Middle frontal gyrus (tissue), 1 donor: ENCODE results near the gene TMEM178B.
"Not testable (repeated sequence)": the region's sequence is repeated elsewhere in the genome, so short reads cannot be mapped to it uniquely, and the experiment has no call there.

Experiments used
- DNase-seq: peaks from one replicate; pipeline ENCODE4 v3.0.0-alpha.2; 2015; ENCODE audit warnings: low spot score; ENCODE audit errors: extremely low spot score

The TMEM178B gene

GRCh38 chr7:141381794-141382427 is 308.0 kb downstream of the TMEM178B start:
- DNase-seq = no peak

- DNase-seq = not testable (repeated sequence)
Observed at GRCh38 chr7:141383356-141383755, 309.5 kb downstream of the TMEM178B start.

DNA sequence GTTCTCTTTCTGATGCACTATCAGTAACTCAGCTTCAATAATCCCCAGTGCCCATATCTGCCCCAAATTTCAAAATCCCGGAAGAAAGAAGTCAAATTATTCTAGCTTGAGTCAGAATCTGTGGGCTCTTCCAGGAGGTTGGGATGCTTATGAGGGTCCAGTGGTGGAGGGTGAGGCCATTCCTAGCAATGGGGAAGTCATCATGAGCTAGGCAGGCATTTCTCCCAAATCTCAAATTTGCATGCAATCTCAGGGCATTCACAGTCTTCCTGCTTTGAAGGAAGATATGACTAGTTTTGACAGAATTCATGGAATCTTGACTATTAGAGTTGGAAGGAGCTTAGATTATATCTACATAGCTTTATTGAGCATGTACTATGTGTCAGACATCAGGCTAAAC is 313.0 kb downstream of the TMEM178B start:
- no peak for DNase-seq

- no peak for DNase-seq
Observed at GRCh38 chr7:141387521-141388217, 313.8 kb downstream of the TMEM178B start.

DNA sequence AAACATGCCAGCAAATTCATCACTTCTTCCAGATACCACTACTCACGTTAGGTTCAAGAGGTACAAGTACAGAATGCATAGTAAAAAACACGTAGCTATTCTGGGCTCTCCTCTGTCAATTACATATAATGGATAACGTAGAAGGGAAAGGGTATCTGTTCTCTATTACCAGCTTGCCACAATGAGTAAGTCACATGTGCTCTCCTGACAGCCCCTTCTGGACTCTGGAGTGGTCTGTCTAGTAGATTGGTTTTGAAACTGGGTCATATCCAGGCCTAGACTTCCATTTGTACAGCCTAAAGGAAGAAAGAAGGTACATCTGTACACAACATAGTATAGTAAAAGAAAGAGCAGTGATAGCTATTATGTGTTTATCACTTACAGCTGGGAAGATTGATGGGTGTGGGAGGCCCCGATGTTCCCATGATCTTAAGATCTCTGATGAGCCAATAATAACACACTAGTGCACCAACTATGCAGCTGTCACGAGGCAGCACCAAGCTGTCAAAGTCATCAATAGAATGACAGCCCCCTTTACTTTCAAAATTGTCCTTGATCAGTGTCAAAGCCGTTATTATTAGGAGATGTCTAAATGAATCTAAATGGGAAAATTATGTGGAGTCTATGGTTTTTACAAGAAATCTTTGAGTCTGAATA is 315.4 kb downstream of the TMEM178B start:
- DNase-seq = no peak

- no peak for DNase-seq
Observed at GRCh38 chr7:141390339-141390738, 316.5 kb downstream of the TMEM178B start.

- DNase-seq = no peak
Observed at GRCh38 chr7:141393056-141393455, 319.2 kb downstream of the TMEM178B start.

DNA sequence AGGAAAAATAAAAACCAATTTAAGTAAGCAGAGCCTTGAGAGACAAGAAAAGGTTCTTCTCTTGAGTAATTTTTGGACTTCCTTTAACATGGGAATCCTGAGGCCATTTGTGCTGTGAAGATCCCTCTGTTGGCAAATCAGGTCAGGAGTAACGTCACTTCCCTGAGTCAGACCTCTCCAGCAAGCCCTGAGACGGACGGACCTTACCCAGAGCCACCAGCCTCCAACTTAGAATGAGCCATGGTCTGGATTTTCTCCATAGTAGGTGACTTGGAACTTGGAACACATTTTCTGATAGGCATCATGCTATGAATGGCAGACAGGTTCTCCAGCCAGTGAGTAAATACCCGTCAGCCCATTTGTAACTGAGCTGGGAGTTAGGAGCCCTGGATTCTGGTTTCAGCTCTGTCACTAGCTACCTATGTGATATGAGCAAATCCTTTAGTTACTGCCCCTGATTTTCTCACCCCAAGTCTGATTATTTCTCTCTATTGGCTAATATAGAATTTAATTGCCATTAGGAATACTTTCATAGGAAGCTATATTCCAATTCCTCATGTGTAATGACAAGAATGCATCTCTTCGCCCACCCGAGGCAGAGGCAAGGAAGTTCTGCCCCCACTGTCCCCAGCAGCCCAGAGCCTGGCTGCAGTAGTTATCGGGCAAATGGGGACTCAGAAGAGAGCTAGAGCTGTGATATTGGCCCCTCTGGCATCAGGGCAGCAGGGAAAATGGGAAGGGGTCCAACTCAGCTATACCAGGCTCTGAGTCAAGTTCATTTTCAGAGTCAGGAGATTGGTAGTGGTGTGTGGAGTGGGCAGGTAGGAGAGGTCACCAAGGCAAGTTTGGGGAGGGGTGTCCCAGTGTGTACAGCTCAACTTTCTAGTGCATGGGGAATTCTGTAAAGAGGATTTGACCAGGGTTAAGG is 323.6 kb downstream of the TMEM178B start:
- DNase-seq = no peak

- DNase-seq = no peak
Observed at GRCh38 chr7:141400356-141400755, 326.5 kb downstream of the TMEM178B start.

GRCh38 chr7:141402277-141402996 is 328.6 kb downstream of the TMEM178B start:
- no peak for DNase-seq

DNA sequence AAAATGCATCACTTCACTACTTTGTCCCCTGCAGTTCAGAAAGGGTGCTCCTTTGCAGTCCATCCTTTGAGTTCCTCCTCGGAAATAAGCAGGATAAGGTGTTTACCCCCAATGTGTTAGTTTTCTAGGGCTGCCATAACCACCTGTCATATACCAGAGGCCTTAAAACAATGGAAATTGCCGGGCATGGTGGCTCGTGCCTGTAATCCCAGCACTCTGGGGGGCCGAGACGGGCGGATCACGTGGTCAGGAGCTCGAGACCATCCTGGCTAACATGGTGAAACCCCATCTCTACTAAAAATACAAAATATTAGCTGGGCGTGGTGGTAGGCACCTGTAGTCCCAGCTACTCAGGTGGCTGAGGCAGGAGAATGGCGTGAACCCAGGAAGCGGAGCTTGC is 330.0 kb downstream of the TMEM178B start:
- DNase-seq = not testable (repeated sequence)

- no peak for DNase-seq
Observed at GRCh38 chr7:141406347-141406746, 332.5 kb downstream of the TMEM178B start.

DNA sequence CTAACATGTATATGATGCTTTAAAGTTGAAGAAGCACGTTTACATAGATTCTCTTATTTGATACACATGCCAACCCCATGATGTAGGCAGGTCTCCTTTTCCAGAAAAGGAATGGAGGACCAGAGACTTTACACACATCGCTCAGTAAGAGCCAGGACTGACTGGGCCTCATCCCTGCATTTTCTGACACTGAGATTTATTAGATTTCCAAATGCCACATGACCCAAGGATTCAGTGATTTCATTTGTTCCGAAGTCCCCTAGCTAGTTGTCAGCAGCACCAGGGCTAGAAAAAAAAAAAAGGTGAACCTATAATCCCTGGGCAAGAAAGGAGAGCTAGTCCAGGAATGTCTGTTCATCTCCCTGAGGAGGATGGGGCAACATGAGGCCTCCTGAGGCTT is 334.0 kb downstream of the TMEM178B start:
- DNase-seq = no peak

DNA sequence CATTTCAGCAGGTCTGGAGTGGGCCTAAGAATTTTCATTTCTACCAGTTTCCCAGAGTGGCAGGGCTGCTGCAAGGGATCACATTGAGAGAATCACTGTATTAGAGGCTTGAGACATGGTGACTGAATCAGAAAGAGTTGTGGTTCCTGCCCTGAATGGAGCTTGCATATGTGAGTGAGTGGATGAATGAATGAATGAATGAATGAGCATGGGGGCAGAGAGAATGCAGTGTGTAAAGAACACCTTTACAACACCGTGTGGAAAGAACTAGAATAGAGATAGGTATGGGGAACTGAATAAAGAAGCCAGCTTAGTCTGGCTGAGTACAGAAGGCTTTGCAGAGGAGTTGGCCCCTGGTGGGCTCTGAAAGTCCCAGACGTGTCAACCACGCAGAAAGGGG is 334.6 kb downstream of the TMEM178B start:
- DNase-seq = no peak

GRCh38 chr7:141409219-141409618 is 335.4 kb downstream of the TMEM178B start:
- DNase-seq = no peak

- DNase-seq = no peak
Observed at GRCh38 chr7:141409801-141410329, 336.0 kb downstream of the TMEM178B start.

DNA sequence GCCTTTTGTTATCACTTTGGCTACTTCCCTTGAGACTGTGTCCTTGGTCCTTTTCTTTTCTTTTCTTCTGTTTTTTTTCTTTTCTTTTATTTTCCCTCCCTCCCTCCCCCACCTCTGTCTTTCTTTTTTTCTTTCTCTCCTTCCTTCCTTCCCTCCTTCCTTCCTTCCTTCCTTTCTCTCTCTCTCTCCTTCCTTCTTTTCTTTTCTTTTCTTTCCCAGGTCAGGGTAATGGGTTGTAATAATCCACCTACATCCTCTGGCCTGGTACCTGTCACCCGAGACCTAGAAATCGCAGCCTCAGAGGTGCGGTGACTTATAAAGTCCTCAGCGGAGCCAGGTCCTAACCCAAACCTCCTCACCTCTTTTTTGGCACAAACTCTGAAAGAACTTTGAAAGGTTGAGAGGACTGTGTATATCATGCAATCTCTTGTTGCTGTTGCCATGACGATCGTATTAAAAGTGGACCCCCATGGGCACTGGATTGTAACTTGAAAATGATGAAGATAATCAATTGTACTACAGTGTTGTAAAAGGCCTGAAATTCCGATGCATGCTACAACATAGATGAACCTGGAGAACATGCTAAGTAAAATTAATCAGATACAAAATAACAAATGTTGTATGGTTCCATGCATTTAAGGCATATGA is 336.6 kb downstream of the TMEM178B start:
- no peak for DNase-seq

GRCh38 chr7:141411133-141411532 is 337.3 kb downstream of the TMEM178B start:
- no peak for DNase-seq

- DNase-seq = no peak
Observed at GRCh38 chr7:141415999-141416398, 342.1 kb downstream of the TMEM178B start.

DNA sequence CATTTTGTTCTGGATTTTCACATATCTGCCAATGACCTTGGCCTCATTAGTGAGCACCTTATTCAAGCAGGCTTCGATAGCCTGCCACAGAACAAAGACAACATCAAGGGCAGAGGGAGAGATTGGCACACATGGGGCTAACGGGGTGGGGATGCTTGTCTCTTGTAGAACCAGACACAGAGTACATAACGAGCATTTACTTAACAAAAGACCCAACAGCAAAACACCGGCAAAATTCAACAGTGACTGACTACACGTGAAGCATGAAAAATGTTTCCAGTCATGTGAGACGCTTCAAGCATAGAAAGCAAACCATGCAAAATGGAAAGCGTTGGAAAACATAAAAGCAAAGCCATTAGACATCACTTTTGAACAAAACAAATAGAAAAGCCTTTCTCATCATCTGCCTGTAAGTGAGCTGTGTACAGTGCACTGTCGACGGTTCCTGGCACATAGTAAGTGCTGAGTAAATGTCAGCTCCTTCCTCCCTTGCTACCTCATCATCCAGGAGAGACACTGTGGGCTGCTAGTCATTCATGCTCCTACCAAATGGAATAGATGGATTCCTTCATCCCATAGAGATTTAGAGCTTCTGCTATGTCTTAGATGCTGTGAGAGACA is 342.9 kb downstream of the TMEM178B start:
- DNase-seq = no peak
